Measurements from ENCODE around the gene DDIT4. TPM values are rescaled to one million over a fixed set of nuclear protein-coding genes. Genes with fewer than 3 reads are reported as not detected.

DDIT4 gene
- total RNA-seq, 2 donors from 2014 or later, result 259 to 265 TPM

- no peak for DNase-seq (ENCODE audit: low spot score)
These were observed 34.7 kb downstream of the DDIT4 start for GRCh38 chr10:72308320-72308987.

GRCh38 chr10:72309290-72310240 is 35.8 kb downstream of the DDIT4 start:
- TF ChIP-seq CTCF (IDR thresholded peaks at IDR 0.05), result no peak
- peak; percentile 77 for TF ChIP-seq POLR2AphosphoS5 (IDR thresholded peaks at IDR 0.05)
- Histone ChIP-seq H3K9me3 (no peaks in the 10 kb centered on the region), H3K4me1 (replicated peaks) (peaks cover 4% of the 10 kb centered on the region), H3K4me3 (no peak overlapping the region), H3K36me3 (no peaks in the 10 kb centered on the region), H3K27me3 (replicated peaks; ENCODE audit: insufficient read depth) (no peaks in the 10 kb centered on the region), H3K27ac (peak overlapping the region; percentile 39 to 52)
- intact Hi-C loops (cut with DNase I), result no loop called here
- 47% methylated on average over 21 of the region's 21 CpGs for WGBS
- DNase-seq (ENCODE audit: low spot score), result peak; percentile 43

More at GRCh38 chr10:72308320-72308987, 34.7 kb downstream of the DDIT4 start:
- Histone ChIP-seq H3K27me3 (replicated peaks; ENCODE audit: insufficient read depth) (no peaks in the 10 kb centered on the region), H3K9me3 (no peaks in the 10 kb centered on the region), H3K27ac (peak overlapping the region in 1 of 2 donors; percentile 10), H3K4me3 (no peak overlapping the region), H3K4me1 (replicated peaks) (peaks cover 4% of the 10 kb centered on the region), H3K36me3 (no peaks in the 10 kb centered on the region)
- WGBS, result 61% methylated on average over 7 of the region's 7 CpGs
- intact Hi-C loops (cut with DNase I), result no loop called here
- TF ChIP-seq POLR2A (IDR thresholded peaks at IDR 0.05), result no peak

GRCh38 chr10:72310241-72310633 is 36.5 kb downstream of the DDIT4 start:
- TF ChIP-seq POLR2A (IDR thresholded peaks at IDR 0.05), result no peak
- no peak for DNase-seq (ENCODE audit: low spot score)
- 33% methylated on average over 11 of the region's 11 CpGs for WGBS

GRCh38 chr10:72310636-72311035 is 36.9 kb downstream of the DDIT4 start:
- TF ChIP-seq CTCF (IDR thresholded peaks at IDR 0.05) (no peak), POLR2A (IDR thresholded peaks at IDR 0.05) (no peak), POLR2AphosphoS5 (IDR thresholded peaks at IDR 0.05) (no peak)
- WGBS, result 48% methylated on average over 4 of the region's 4 CpGs
- no peaks in the 10 kb centered on the region for H3K9me3 ChIP-seq
- H3K4me1 ChIP-seq (replicated peaks), result peaks cover 7% of the 10 kb centered on the region
- no peak overlapping the region for H3K4me3 ChIP-seq
- intact Hi-C loops (cut with DNase I), result no loop called here
- peak overlapping the region; percentile 39 to 52 for H3K27ac ChIP-seq
- H3K36me3 ChIP-seq, result no peaks in the 10 kb centered on the region
- no peaks in the 10 kb centered on the region for H3K27me3 ChIP-seq (replicated peaks; ENCODE audit: insufficient read depth)
- no peak for DNase-seq (ENCODE audit: low spot score)

More at GRCh38 chr10:72310241-72310633, 36.5 kb downstream of the DDIT4 start:
- Histone ChIP-seq H3K4me3 (no peak overlapping the region), H3K27me3 (replicated peaks; ENCODE audit: insufficient read depth) (no peaks in the 10 kb centered on the region), H3K27ac (peak overlapping the region; percentile 39 to 52), H3K4me1 (replicated peaks) (peaks cover 6% of the 10 kb centered on the region), H3K9me3 (no peaks in the 10 kb centered on the region), H3K36me3 (no peaks in the 10 kb centered on the region)
- intact Hi-C loops (cut with DNase I), result no loop called here

GRCh38 chr10:72311667-72312066 is 37.9 kb downstream of the DDIT4 start:
- no peak overlapping the region for H3K4me3 ChIP-seq
- no peak for DNase-seq (ENCODE audit: low spot score)
- no peak overlapping the region for H3K27ac ChIP-seq
- no peaks in the 10 kb centered on the region for H3K36me3 ChIP-seq
- 88% methylated on average over 7 of the region's 7 CpGs for WGBS
- H3K9me3 ChIP-seq, result no peaks in the 10 kb centered on the region
- peaks cover 15% of the 10 kb centered on the region for H3K4me1 ChIP-seq (replicated peaks)
- H3K27me3 ChIP-seq (replicated peaks; ENCODE audit: insufficient read depth), result no peaks in the 10 kb centered on the region
- intact Hi-C loops (cut with DNase I), result no loop called here
- TF ChIP-seq CTCF (IDR thresholded peaks at IDR 0.05), result no peak
- no peak for TF ChIP-seq POLR2A (IDR thresholded peaks at IDR 0.05)
- TF ChIP-seq POLR2AphosphoS5 (IDR thresholded peaks at IDR 0.05), result no peak
